ENCODE data around the gene GPATCH2L. TPM values are rescaled to one million over a fixed set of nuclear protein-coding genes. Genes with fewer than 3 reads are reported as not detected.

The GPATCH2L gene
- total and polyA plus RNA-seq, 2 donors (not counting 1 experiment from before 2014, with no cell fraction given) = 17.4 to 82.7 TPM

DNA sequence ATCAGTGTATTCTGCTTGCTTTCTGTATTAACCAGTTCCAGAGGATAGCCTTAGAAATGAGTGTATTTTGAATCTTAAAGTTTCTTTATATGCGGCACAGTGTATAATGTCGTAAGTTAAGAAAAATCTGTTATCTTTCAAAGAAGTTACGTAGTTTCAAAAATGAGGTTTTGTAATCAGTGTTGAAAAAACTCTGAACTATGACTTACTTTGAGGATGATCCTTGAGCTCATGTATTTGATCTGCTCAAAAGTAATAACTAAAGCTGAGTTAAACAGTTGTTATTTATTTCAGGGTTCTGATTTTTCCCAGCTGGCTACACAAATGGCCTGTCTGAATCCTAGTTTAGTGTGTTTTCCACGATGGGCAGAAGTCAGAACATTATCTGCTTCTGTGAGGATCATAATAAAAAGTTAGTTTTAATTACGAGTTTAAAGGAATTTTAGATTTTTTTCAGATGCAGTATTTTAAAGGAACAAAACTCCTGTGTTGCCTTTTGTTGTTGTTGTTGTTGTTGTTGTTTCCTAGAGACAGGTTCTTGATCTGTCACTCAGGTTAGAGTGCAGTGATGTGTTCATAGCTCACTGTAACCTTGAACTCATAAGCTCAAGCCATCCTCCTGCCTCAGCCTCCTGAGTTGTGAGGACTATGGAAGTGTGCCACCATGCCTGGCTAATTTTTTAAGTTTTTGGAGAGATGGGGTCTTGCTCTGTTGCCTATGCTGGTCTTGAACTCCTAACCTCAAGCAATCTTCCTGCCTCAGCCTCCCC lies 52.9 kb downstream of the GPATCH2L start:
- no peaks in the 10 kb centered on the region for H3K9me3 Mint-ChIP-seq (ENCODE audit: insufficient read depth)
- Histone ChIP-seq H3K36me3 (replicated peaks in 1 of 2; ENCODE audit: control extremely low read depth in 1 of 2, control insufficient read depth in 1 of 2, extremely low read depth in 1 of 2, insufficient read depth in 2 of 2, low read length in 1 of 2) (peaks cover 0 to under 1% of the 10 kb centered on the region in 2 experiments), H3K27me3 (replicated peaks in 1 of 4; ENCODE audit: control extremely low read depth in 1 of 4, control insufficient read depth in 3 of 4, insufficient read depth in 4 of 4, low read length in 3 of 4) (no peaks in the 10 kb centered on the region), H3K79me2 (ENCODE audit: control insufficient read depth, insufficient read depth, low read length) (no peaks in the 10 kb centered on the region), H4K20me1 (ENCODE audit: control insufficient read depth, insufficient read depth, low read length, poor library complexity, severe bottlenecking) (no peaks in the 10 kb centered on the region), H3K4me2 (replicated peaks; ENCODE audit: low read depth, low read length, poor library complexity, severe bottlenecking) (no peak overlapping the region), H3K27ac (ENCODE audit: low read length in 2 of 2) (no peak overlapping the region), H3K9me3 (ENCODE audit: control extremely low read depth in 1 of 3, control insufficient read depth in 2 of 3, insufficient read depth in 1 of 3, low read length in 2 of 3) (no peaks in the 10 kb centered on the region), H2AFZ (ENCODE audit: insufficient read depth, low read depth, low read length, poor library complexity, severe bottlenecking) (no peak overlapping the region), H3K4me1 (ENCODE audit: control insufficient read depth in 2 of 2, insufficient read depth in 2 of 2, low read length in 2 of 2) (no peaks in the 10 kb centered on the region), H3K9ac (ENCODE audit: low read length) (no peak overlapping the region), H3K4me3 (ENCODE audit: control extremely low read depth in 1 of 5, extremely low read depth in 1 of 5, insufficient read depth in 1 of 5, low read depth in 2 of 5, low read length in 4 of 5) (no peak overlapping the region)
- CTCF ChIA-PET = interaction anchor here (0.6 to 1.0 kb wide), 2 partner anchors 9 to 13 kb away, joined by 3 read pairs; no protein-coding TSS in a partner anchor
- no peak for ATAC-seq (ENCODE audit: low read depth)
- intact Hi-C loops (cut with micrococcal nuclease) = no loop called here
- H3K4me3 Mint-ChIP-seq = no peak overlapping the region
- no peak for TF ChIP-seq CTCF (IDR thresholded peaks at IDR 0.05)
- no peak for TF ChIP-seq EZH2 (IDR thresholded peaks at IDR 0.05; ENCODE audit: borderline replicate concordance, insufficient read depth, low read depth, low read length, poor library complexity, severe bottlenecking)
- POLR2A ChIA-PET = no interaction called here
- DNase-seq = no peak
- WGBS (ENCODE audit: insufficient coverage) = 100% methylated on average over 3 of the region's 5 CpGs
- no peak overlapping the region for H3K27ac Mint-ChIP-seq
- H3K27me3 Mint-ChIP-seq = no peaks in the 10 kb centered on the region
- peaks cover 5% of the 10 kb centered on the region for H3K4me1 Mint-ChIP-seq

DNA sequence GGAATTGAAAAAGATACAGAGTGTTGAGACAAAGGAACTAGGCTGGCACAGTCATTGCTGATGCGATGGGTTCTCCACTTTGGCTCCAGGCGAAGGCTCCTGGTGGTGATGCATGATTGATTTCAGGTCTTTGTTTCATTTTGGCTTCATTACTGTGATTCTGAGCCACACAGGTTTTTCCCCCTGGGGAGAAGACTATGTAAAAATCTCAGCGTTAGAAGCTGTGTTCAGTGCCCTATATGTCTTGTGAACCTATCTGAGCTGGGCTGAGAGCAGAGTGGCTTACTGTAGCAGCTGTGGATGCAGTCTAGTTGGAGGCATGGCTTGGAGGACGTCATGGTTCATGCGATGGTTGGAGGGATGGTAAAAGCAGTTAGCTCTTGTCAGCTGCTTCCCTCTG lies 54.0 kb downstream of the GPATCH2L start:
- Histone ChIP-seq H3K4me1 (ENCODE audit: control insufficient read depth in 2 of 2, insufficient read depth in 2 of 2, low read length in 2 of 2) (no peaks in the 10 kb centered on the region), H4K20me1 (ENCODE audit: control insufficient read depth, insufficient read depth, low read length, poor library complexity, severe bottlenecking) (no peaks in the 10 kb centered on the region), H3K9me3 (ENCODE audit: control extremely low read depth in 1 of 3, control insufficient read depth in 2 of 3, insufficient read depth in 1 of 3, low read length in 2 of 3) (no peaks in the 10 kb centered on the region), H3K27me3 (replicated peaks in 1 of 4; ENCODE audit: control extremely low read depth in 1 of 4, control insufficient read depth in 3 of 4, insufficient read depth in 4 of 4, low read length in 3 of 4) (no peaks in the 10 kb centered on the region), H3K79me2 (ENCODE audit: control insufficient read depth, insufficient read depth, low read length) (no peaks in the 10 kb centered on the region), H2AFZ (ENCODE audit: insufficient read depth, low read depth, low read length, poor library complexity, severe bottlenecking) (no peak overlapping the region), H3K4me2 (replicated peaks; ENCODE audit: low read depth, low read length, poor library complexity, severe bottlenecking) (no peak overlapping the region), H3K36me3 (replicated peaks in 1 of 2; ENCODE audit: control extremely low read depth in 1 of 2, control insufficient read depth in 1 of 2, extremely low read depth in 1 of 2, insufficient read depth in 2 of 2, low read length in 1 of 2) (no peaks in the 10 kb centered on the region), H3K4me3 (ENCODE audit: control extremely low read depth in 1 of 5, extremely low read depth in 1 of 5, insufficient read depth in 1 of 5, low read depth in 2 of 5, low read length in 4 of 5) (no peak overlapping the region), H3K9ac (ENCODE audit: low read length) (no peak overlapping the region), H3K27ac (ENCODE audit: low read length in 2 of 2) (no peak overlapping the region)
- no peak for ATAC-seq (ENCODE audit: low read depth)
- intact Hi-C loops (cut with micrococcal nuclease) = no loop called here
- H3K9me3 Mint-ChIP-seq (ENCODE audit: insufficient read depth) = no peaks in the 10 kb centered on the region
- WGBS (ENCODE audit: insufficient coverage) = 88% methylated on average over 5 of the region's 5 CpGs
- POLR2A ChIA-PET = no interaction called here
- CTCF ChIA-PET = interaction anchor here (0.6 to 1.0 kb wide), 2 partner anchors 10 to 14 kb away, joined by 3 read pairs; no protein-coding TSS in a partner anchor
- no peaks in the 10 kb centered on the region for H3K27me3 Mint-ChIP-seq
- TF ChIP-seq EZH2 (IDR thresholded peaks at IDR 0.05; ENCODE audit: borderline replicate concordance, insufficient read depth, low read depth, low read length, poor library complexity, severe bottlenecking) (no peak), CTCF (IDR thresholded peaks at IDR 0.05) (no peak)
- no peak overlapping the region for H3K27ac Mint-ChIP-seq
- DNase-seq = no peak
- H3K4me3 Mint-ChIP-seq = no peak overlapping the region
- peaks cover 5% of the 10 kb centered on the region for H3K4me1 Mint-ChIP-seq

Data from B cell (primary cell).